Loucy (cell line): ENCODE results near the gene FAT4.
A peak's percentile ranks its signal among the peaks of the same experiment; 100 is the strongest.

Experiments used
- H2AFZ ChIP-seq: fragments of 200-600 bp; sonication (generic); 2 replicates; pipeline ENCODE4 v1.6.0; 2016; ENCODE audit warnings: antibody characterized with exemption, mild to moderate bottlenecking, low read length, moderate library complexity
- H3F3A ChIP-seq: fragments of 200-600 bp; 2 replicates; pipeline ENCODE4 v1.6.0; 2016; ENCODE audit warnings: antibody characterized with exemption, low read depth, mild to moderate bottlenecking
- H3K27me3 ChIP-seq: fragments of 200-600 bp; sonication (generic); 2 replicates; pipeline ENCODE4 v1.6.1; 2014; ENCODE audit warnings: low read length, mild to moderate bottlenecking; ENCODE audit not compliant: insufficient read depth, poor library complexity, severe bottlenecking
- H3K36me3 ChIP-seq: fragments of 200-600 bp; sonication (generic); 2 replicates; pipeline ENCODE4 v1.6.1; 2016; ENCODE audit warnings: low read length; ENCODE audit not compliant: insufficient read depth
- H3K4me1 ChIP-seq: fragments of 200-600 bp; sonication (generic); 2 replicates; pipeline ENCODE4 v1.5.1; 2014; ENCODE audit warnings: low read length, mild to moderate bottlenecking; ENCODE audit not compliant: insufficient read depth, poor library complexity, severe bottlenecking
- H3K4me2 ChIP-seq: fragments of 200-600 bp; sonication (generic); 2 replicates; pipeline ENCODE4 v1.6.0; 2014; ENCODE audit warnings: antibody characterized with exemption, low read length, low read depth, mild to moderate bottlenecking; ENCODE audit not compliant: poor library complexity, severe bottlenecking
- H3K4me3 ChIP-seq: fragments of 200-600 bp; sonication (generic); 2 replicates; pipeline ENCODE4 v1.5.1; 2014; ENCODE audit warnings: low read length, mild to moderate bottlenecking, mixed read lengths; ENCODE audit not compliant: poor library complexity, severe bottlenecking
- H3K79me2 ChIP-seq: fragments of 200-600 bp; sonication (generic); 2 replicates; pipeline ENCODE4 v1.6.1; 2014; ENCODE audit warnings: low read length; ENCODE audit not compliant: insufficient read depth
- H3K9ac ChIP-seq: fragments of 200-600 bp; sonication (generic); 2 replicates; pipeline ENCODE4 v1.6.0; 2014; ENCODE audit warnings: mild to moderate bottlenecking, low read depth, low read length, moderate library complexity; ENCODE audit not compliant: poor library complexity, severe bottlenecking
- H3K9me2 ChIP-seq: fragments of 200-600 bp; sonication (generic); replicated peaks from 2 replicates; pipeline ENCODE4 v1.6.1; 2016; ENCODE audit warnings: low read depth, low read length, mixed read lengths
- H3K9me3 ChIP-seq: fragments of 200-600 bp; sonication (generic); 2 replicates; pipeline ENCODE4 v1.6.1; 2014; ENCODE audit warnings: mild to moderate bottlenecking, antibody characterized with exemption, low read length, low read depth; ENCODE audit not compliant: insufficient read depth
- H4K20me1 ChIP-seq: fragments of 200-600 bp; sonication (generic); 2 replicates; pipeline ENCODE4 v1.6.0; 2014; ENCODE audit warnings: antibody characterized with exemption, low read length, mild to moderate bottlenecking; ENCODE audit not compliant: insufficient read depth, poor library complexity, severe bottlenecking
- CTCF ChIP-seq: fragments of 200-600 bp; sonication (generic); conservative IDR thresholded peaks from 2 replicates; pipeline ENCODE4 v1.5.1; 2014; ENCODE audit warnings: mild to moderate bottlenecking, antibody characterized with exemption, low read length
- EZH2phosphoT487 ChIP-seq: fragments of 200-600 bp; IDR thresholded peaks from 2 replicates; pipeline ENCODE4 v1.6.1; 2018; ENCODE audit warnings: antibody characterized with exemption, mild to moderate bottlenecking, moderate library complexity, borderline replicate concordance

Gene FAT4

DNA sequence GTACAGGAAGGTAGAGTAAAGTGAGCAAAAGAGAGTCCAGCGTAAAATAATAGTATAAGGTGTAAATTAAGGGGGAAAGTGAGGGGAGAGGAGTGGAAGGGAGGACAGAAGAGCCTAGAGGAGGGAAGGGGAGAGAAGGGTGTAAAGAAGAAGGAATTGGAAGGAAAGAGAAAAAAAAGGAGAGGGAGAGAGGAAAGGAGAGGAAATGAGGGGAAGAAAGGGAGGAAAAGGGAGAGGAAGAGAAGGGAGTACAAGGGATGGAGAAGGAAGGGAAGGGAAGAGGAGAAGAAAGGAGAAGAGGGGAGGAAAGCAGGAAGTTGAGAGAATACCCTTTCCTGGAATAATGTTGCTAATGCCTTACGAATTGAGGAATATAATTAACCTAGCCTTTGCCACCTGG lies 3.3 kb upstream of the FAT4 start:
- Histone ChIP-seq H4K20me1 (no peaks in the 10 kb centered on the region), H3K4me3 (no peak overlapping the region), H3K9me3 (no peaks in the 10 kb centered on the region), H3K9ac (no peak overlapping the region), H3K79me2 (no peaks in the 10 kb centered on the region), H3K4me2 (no peak overlapping the region), H3F3A (no peaks in the 10 kb centered on the region), H3K4me1 (no peaks in the 10 kb centered on the region), H3K27me3 (no peaks in the 10 kb centered on the region), H2AFZ (no peak overlapping the region), H3K9me2 (no peaks in the 10 kb centered on the region), H3K36me3 (no peaks in the 10 kb centered on the region)
- TF ChIP-seq EZH2phosphoT487 = no peak
- no peak for TF ChIP-seq CTCF

DNA sequence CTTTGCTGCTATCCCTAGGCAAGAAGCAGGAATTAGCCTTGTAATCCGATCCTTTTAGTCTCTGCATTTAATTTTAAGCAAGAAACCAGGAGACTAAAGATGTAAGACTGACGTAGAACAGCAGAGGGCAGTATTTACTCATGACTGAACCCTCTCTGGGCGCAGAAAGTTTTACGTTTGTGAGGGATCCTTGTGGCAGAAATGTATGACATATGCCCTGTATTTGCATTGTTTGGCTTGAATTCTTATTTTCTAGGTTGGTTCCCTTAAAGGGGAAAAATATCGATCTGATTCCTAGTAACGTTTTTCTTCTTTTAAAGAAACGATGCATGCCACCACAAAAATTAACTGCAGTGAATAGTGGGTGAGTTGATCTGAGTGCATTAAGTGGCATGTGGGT lies 1.3 kb upstream of the FAT4 start:
- Histone ChIP-seq H2AFZ (peak overlapping the region; percentile 37; the same call in 1 of the 2 replicates), H3K79me2 (no peaks in the 10 kb centered on the region), H3K9ac (no peak overlapping the region), H3K36me3 (no peaks in the 10 kb centered on the region), H3K4me1 (no peaks in the 10 kb centered on the region), H3K9me2 (no peaks in the 10 kb centered on the region), H3K4me3 (no peak overlapping the region), H3F3A (no peaks in the 10 kb centered on the region), H3K4me2 (peak overlapping the region; percentile 69), H4K20me1 (no peaks in the 10 kb centered on the region), H3K27me3 (no peaks in the 10 kb centered on the region), H3K9me3 (no peaks in the 10 kb centered on the region)
- TF ChIP-seq CTCF = peak; percentile 89
- no peak for TF ChIP-seq EZH2phosphoT487

- H3K4me3 ChIP-seq = peak overlapping the region; percentile 76
- no peaks in the 10 kb centered on the region for H3K4me1 ChIP-seq
- no peaks in the 10 kb centered on the region for H4K20me1 ChIP-seq
- no peaks in the 10 kb centered on the region for H3K9me3 ChIP-seq
- no peaks in the 10 kb centered on the region for H3K27me3 ChIP-seq
- no peaks in the 10 kb centered on the region for H3F3A ChIP-seq
- peak overlapping the region; percentile 69 for H3K4me2 ChIP-seq
- H3K36me3 ChIP-seq = no peaks in the 10 kb centered on the region
- no peaks in the 10 kb centered on the region for H3K79me2 ChIP-seq
- no peak overlapping the region for H3K9ac ChIP-seq
- peak overlapping the region; percentile 91 for H2AFZ ChIP-seq
- no peaks in the 10 kb centered on the region for H3K9me2 ChIP-seq
- TF ChIP-seq CTCF = no peak
- no peak for TF ChIP-seq EZH2phosphoT487
Observed at GRCh38 chr4:125313989-125314667, 627 bp upstream of the FAT4 start.
